ENCODE measurements around the gene TOMM40L.

DNA sequence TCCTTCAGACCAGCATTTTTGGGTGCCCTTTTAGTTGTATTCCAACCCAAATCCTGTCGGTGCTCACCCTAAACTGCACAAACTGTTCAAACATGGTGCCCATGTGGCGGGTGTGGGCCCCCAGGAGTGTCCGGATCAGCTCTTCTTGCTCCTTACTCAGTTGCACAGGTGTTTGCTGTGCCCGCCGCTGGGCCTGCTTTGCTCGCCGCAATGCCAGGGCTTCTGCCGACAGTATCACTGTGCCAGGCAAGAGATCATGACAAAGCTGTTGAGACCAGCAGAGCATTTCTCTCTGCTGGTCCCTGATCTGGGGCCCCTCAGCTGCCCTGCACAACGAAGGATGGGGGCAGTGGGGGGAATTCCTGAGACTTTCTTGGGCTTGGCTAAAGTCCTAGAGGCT lies 7.2 kb downstream of the TOMM40L start:
- TF ChIP-seq, protein P1, sequence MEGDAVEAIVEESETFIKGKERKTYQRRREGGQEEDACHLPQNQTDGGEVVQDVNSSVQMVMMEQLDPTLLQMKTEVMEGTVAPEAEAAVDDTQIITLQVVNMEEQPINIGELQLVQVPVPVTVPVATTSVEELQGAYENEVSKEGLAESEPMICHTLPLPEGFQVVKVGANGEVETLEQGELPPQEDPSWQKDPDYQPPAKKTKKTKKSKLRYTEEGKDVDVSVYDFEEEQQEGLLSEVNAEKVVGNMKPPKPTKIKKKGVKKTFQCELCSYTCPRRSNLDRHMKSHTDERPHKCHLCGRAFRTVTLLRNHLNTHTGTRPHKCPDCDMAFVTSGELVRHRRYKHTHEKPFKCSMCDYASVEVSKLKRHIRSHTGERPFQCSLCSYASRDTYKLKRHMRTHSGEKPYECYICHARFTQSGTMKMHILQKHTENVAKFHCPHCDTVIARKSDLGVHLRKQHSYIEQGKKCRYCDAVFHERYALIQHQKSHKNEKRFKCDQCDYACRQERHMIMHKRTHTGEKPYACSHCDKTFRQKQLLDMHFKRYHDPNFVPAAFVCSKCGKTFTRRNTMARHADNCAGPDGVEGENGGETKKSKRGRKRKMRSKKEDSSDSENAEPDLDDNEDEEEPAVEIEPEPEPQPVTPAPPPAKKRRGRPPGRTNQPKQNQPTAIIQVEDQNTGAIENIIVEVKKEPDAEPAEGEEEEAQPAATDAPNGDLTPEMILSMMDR (IDR thresholded peaks at IDR 0.05; ENCODE audit: poor library complexity) = no peak
- TF ChIP-seq EZH2phosphoT487 (IDR thresholded peaks at IDR 0.05; ENCODE audit: low read depth, severe bottlenecking, unreplicated experiment) = no peak

Data from hepatocyte (in vitro differentiated cells).